ENCODE results near the gene TEDC1. TPM values are rescaled to one million over a fixed set of nuclear protein-coding genes. Genes with fewer than 3 reads are reported as not detected.

Gene TEDC1
- total RNA-seq, 1 experiment from 2014 or later, result 26.2 TPM

- Histone ChIP-seq H3K56ac (ENCODE audit: insufficient read length, low read depth, low read length) (no peak overlapping the region), H2BK120ac (ENCODE audit: low read depth, low read length, poor library complexity, severe bottlenecking) (no peak overlapping the region), H3T11ph (ENCODE audit: low read length) (no peak overlapping the region), H3K27ac (ENCODE audit: insufficient read length, low read depth, low read length) (no peak overlapping the region), H3K4me1 (ENCODE audit: insufficient read depth, low read length) (no peaks in the 10 kb centered on the region), H3K18ac (ENCODE audit: insufficient read length, low read depth, low read length) (no peak overlapping the region), H3K23me2 (ENCODE audit: insufficient read length, low read depth, low read length, poor library complexity, severe bottlenecking) (no peaks in the 10 kb centered on the region), H2AFZ (ENCODE audit: low read length) (no peak overlapping the region), H4K5ac (ENCODE audit: insufficient read length, low read depth, low read length) (no peak overlapping the region), H3K9me3 (ENCODE audit: control insufficient read depth, low read depth, low read length) (no peaks in the 10 kb centered on the region), H2BK20ac (ENCODE audit: low read depth, low read length, poor library complexity, severe bottlenecking) (no peak overlapping the region), H2BK12ac (ENCODE audit: insufficient read length, low read depth, low read length) (no peak overlapping the region), H2BK5ac (ENCODE audit: insufficient read length, low read length) (no peak overlapping the region), H3K4ac (ENCODE audit: low read depth, low read length) (no peak overlapping the region), H4K91ac (ENCODE audit: insufficient read length, low read depth, low read length) (no peak overlapping the region), H4K8ac (replicated peaks; ENCODE audit: insufficient read length, low read depth, low read length) (no peak overlapping the region), H3K4me2 (ENCODE audit: insufficient read depth, insufficient read length, low read length) (no peak overlapping the region), H3K23ac (ENCODE audit: insufficient read length, low read depth, low read length) (no peak overlapping the region), H3K79me2 (ENCODE audit: insufficient read depth, low read length) (no peaks in the 10 kb centered on the region), H4K20me1 (ENCODE audit: control insufficient read depth, insufficient read depth, insufficient read length) (no peaks in the 10 kb centered on the region), H3K14ac (ENCODE audit: insufficient read depth, low read length) (no peak overlapping the region), H3K27me3 (ENCODE audit: insufficient read depth, low read length) (no peaks in the 10 kb centered on the region), H3K79me1 (ENCODE audit: insufficient read depth, low read depth, low read length, poor library complexity, severe bottlenecking) (no peaks in the 10 kb centered on the region), H2AK5ac (ENCODE audit: insufficient read length, low read length) (no peak overlapping the region), H3K9ac (ENCODE audit: extremely low read depth, insufficient read length, low read length) (no peak overlapping the region), H2BK15ac (ENCODE audit: low read depth, low read length) (no peak overlapping the region)
- Mint-ChIP-seq H3K9me3 (no peaks in the 10 kb centered on the region; a peak in 1 of 5 replicates), H3K4me1 (0 out of 4 replicates have a peak, but pooled peaks cover 0 to 4% of the 10 kb centered on the region in 2 experiments), H3K36me3 (ENCODE audit: insufficient read depth in 1 of 3, low read depth in 3 of 3) (peaks cover 23 to 51% (median 49%) of the 10 kb centered on the region in 3 experiments; a peak in 6 of 7 replicates), H3K27me3 (ENCODE audit: low read depth) (no peaks in the 10 kb centered on the region), H3K27ac (no peak overlapping the region), H3K4me3 (no peak overlapping the region)
- no peak for DNase-seq
- no CpG with 5 or more reads among the region's 14 CpGs for WGBS (ENCODE audit: extremely low coverage, insufficient read length, low lambda C conversion rate)
- TF ChIP-seq CTCF (conservative IDR thresholded peaks at IDR 0.05), result no peak
Measured at GRCh38 chr14:105458571-105458970, 32.5 kb upstream of the TEDC1 start.

Data from H9 (cell line).